ENCODE measurements around the gene XRCC4. TPM values are rescaled to one million over a fixed set of nuclear protein-coding genes. Genes with fewer than 3 reads are reported as not detected.

Gene XRCC4
- total RNA-seq, 1 experiment from 2014 or later, result 24.6 TPM

- no peaks in the 10 kb centered on the region for H3K4me1 ChIP-seq (ENCODE audit: control insufficient read depth in 1 of 2, insufficient read depth in 2 of 2, low read length in 2 of 2)
- H2AFZ ChIP-seq (ENCODE audit: low read depth, low read length, poor library complexity, severe bottlenecking), result no peak overlapping the region
- no peaks in the 10 kb centered on the region for H3K36me3 ChIP-seq (ENCODE audit: control insufficient read depth in 1 of 2, insufficient read depth in 2 of 2, low read length in 2 of 2)
- RAD21 ChIA-PET (ENCODE audit: low non-redundant PET in 1 of 2, low total read pairs in 2 of 2, uncharacterized antibody in 2 of 2, unreplicated experiment in 2 of 2), result no interaction called here
- intact Hi-C loops (cut with micrococcal nuclease), result no loop called here
- H4K20me1 ChIP-seq (ENCODE audit: insufficient read depth), result no peaks in the 10 kb centered on the region
- ATAC-seq (no peak), DNase-seq (ENCODE audit: low read depth, low spot score) (no peak)
- POLR2A ChIA-PET, result interaction anchor here (1.2 kb wide), 1 partner anchor 92 kb away, joined by 4 read pairs; the partner anchor contains the start of genes TMEM167A and XRCC4
- no peak overlapping the region for H3K27ac ChIP-seq (ENCODE audit: low read depth, low read length)
- no peaks in the 10 kb centered on the region for H3K27me3 ChIP-seq (ENCODE audit: insufficient read depth, low read length)
- H3K9me2 ChIP-seq (ENCODE audit: insufficient read depth), result no peaks in the 10 kb centered on the region
- TF ChIP-seq JUND (IDR thresholded peaks at IDR 0.05), result no peak
- TF ChIP-seq SIN3A (IDR thresholded peaks at IDR 0.05; ENCODE audit: low read depth), result no peak
- no peak for TF ChIP-seq TCF7L2 (IDR thresholded peaks at IDR 0.05; ENCODE audit: borderline replicate concordance, extremely low read depth, insufficient read depth, insufficient read length)
- no peak for TF ChIP-seq ZNF274 (IDR thresholded peaks at IDR 0.05; ENCODE audit: low read depth, low read length)
- TF ChIP-seq EZH2 (IDR thresholded peaks at IDR 0.05), result no peak
- no peak for TF ChIP-seq ATF3 (IDR thresholded peaks at IDR 0.05)
- no peak for TF ChIP-seq MAX (IDR thresholded peaks at IDR 0.05)
- TF ChIP-seq ZBTB33 (IDR thresholded peaks at IDR 0.05; ENCODE audit: extremely low read depth, insufficient replicate concordance, low read length), result no peak
- no peak for TF ChIP-seq CEBPB (IDR thresholded peaks at IDR 0.05; ENCODE audit: low read depth)
- TF ChIP-seq SP1 (IDR thresholded peaks at IDR 0.05; ENCODE audit: low read depth), result no peak
- TF ChIP-seq FOSL1 (IDR thresholded peaks at IDR 0.05; ENCODE audit: low read depth), result no peak
- no peak for TF ChIP-seq ELF1 (IDR thresholded peaks at IDR 0.05; ENCODE audit: borderline replicate concordance, low read depth)
- no peak for TF ChIP-seq EGR1 (IDR thresholded peaks at IDR 0.05; ENCODE audit: low read depth)
- no peak for TF ChIP-seq POLR2AphosphoS5 (IDR thresholded peaks at IDR 0.05; ENCODE audit: low read depth, low read length)
- TF ChIP-seq ZFX (IDR thresholded peaks at IDR 0.05), result no peak
- TF ChIP-seq CTCF (IDR thresholded peaks at IDR 0.05 in 2 of 3, conservative IDR thresholded peaks at IDR 0.05 in 1 of 3; ENCODE audit: borderline replicate concordance in 1 of 3, insufficient read depth in 1 of 3, low read depth in 2 of 3, low read length in 2 of 3), result no peak
- TF ChIP-seq RAD21 (IDR thresholded peaks at IDR 0.05; ENCODE audit: low read depth), result no peak
- TF ChIP-seq CBX3 (IDR thresholded peaks at IDR 0.05; ENCODE audit: low read depth), result no peak
- TF ChIP-seq EZH2phosphoT487 (IDR thresholded peaks at IDR 0.05; ENCODE audit: borderline replicate concordance), result no peak
- no peak for TF ChIP-seq YY1 (IDR thresholded peaks at IDR 0.05; ENCODE audit: extremely low read depth, insufficient replicate concordance, low read depth, low read length)
- H3K4me3 ChIP-seq (replicated peaks in 1 of 2; ENCODE audit: low read depth in 1 of 2, low read length in 2 of 2), result no peak overlapping the region
- H3K79me2 ChIP-seq (ENCODE audit: insufficient read depth, low read length), result no peaks in the 10 kb centered on the region
- H3K9me3 ChIP-seq (ENCODE audit: control insufficient read depth in 1 of 2, insufficient read depth in 1 of 2, low read depth in 1 of 2, low read length in 2 of 2), result no peaks in the 10 kb centered on the region
- H3K4me2 ChIP-seq (ENCODE audit: low read length), result no peak overlapping the region
- no peak overlapping the region for H3K9ac ChIP-seq (ENCODE audit: low read length)
- BruUV-seq (replicated peaks), result no TSS peak
- CTCF ChIA-PET, result no interaction called here
Observed at GRCh38 chr5:83169571-83170337, 92.4 kb downstream of the XRCC4 start.
